Effector memory CD4-positive, alpha-beta T cell (primary cell): ENCODE results near the gene TGFB1.
A peak's percentile ranks its signal among the peaks of the same experiment; 100 is the strongest.
"Not testable (repeated sequence)": the region's sequence is repeated elsewhere in the genome, so short reads cannot be mapped to it uniquely, and the experiment has no call there.

Experiments used
- DNase-seq, 3 donors: peaks; one replicate each; pipeline ENCODE4 v3.0.0-alpha.2; 2020
- H3K27ac ChIP-seq: 2 replicates; pipeline ENCODE4 v1.7.0; 2013; ENCODE audit warnings: mild to moderate bottlenecking, low read length, moderate library complexity; ENCODE audit not compliant: insufficient read depth, poor library complexity, severe bottlenecking
- H3K27me3 ChIP-seq: replicated peaks from 2 replicates; pipeline ENCODE4 v1.7.0; 2013; ENCODE audit warnings: mild to moderate bottlenecking, low read length; ENCODE audit not compliant: insufficient read depth, control insufficient read depth, poor library complexity, severe bottlenecking
- H3K36me3 ChIP-seq: 2 replicates; pipeline ENCODE4 v1.7.0; 2013; ENCODE audit warnings: mild to moderate bottlenecking, low read length, moderate library complexity; ENCODE audit not compliant: control insufficient read depth, insufficient read depth
- H3K4me1 ChIP-seq: 2 replicates; pipeline ENCODE4 v1.7.0; 2013; ENCODE audit warnings: low read length, mild to moderate bottlenecking; ENCODE audit not compliant: control insufficient read depth, insufficient read depth, poor library complexity, severe bottlenecking
- H3K4me3 ChIP-seq: 2 replicates; pipeline ENCODE4 v1.7.0; 2013; ENCODE audit warnings: low read length, low read depth, mild to moderate bottlenecking; ENCODE audit not compliant: insufficient read depth, poor library complexity, severe bottlenecking
- H3K9me3 ChIP-seq: 2 replicates; pipeline ENCODE4 v1.7.0; 2013; ENCODE audit warnings: mild to moderate bottlenecking, low read length, moderate library complexity; ENCODE audit not compliant: control insufficient read depth

The TGFB1 gene

DNA sequence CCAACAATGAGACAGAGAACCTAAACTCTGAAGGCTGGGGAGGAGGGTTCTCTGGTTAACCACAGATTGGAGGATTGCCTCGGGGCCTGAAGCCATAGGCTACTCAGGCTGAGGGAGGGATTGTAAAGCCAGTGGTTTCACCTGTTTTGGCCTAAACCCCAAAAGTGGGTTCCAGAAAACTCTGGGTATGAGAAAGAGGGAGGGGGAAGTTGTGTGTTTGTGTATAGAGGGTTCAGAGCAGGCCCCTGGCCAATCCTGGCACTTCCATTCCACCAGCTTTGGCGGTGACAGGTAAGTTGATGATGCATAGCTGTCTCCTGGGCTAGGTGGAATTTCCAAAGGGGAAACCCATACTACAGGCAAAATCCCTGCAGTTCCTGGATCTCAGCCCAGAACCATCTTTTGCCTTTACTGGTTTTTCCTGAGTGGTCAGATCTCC is 57.3 kb downstream of the TGFB1 start:
- H3K4me1 ChIP-seq, result peaks cover 58% of the 10 kb centered on the region
- H3K4me3 ChIP-seq, result no peak overlapping the region
- peak overlapping the region; percentile 81 for H3K27ac ChIP-seq
- no peaks in the 10 kb centered on the region for H3K9me3 ChIP-seq
- peak in 1 of 3 donors; percentile 43 for DNase-seq
- no peaks in the 10 kb centered on the region for H3K27me3 ChIP-seq
- peaks cover 82% of the 10 kb centered on the region for H3K36me3 ChIP-seq

DNA sequence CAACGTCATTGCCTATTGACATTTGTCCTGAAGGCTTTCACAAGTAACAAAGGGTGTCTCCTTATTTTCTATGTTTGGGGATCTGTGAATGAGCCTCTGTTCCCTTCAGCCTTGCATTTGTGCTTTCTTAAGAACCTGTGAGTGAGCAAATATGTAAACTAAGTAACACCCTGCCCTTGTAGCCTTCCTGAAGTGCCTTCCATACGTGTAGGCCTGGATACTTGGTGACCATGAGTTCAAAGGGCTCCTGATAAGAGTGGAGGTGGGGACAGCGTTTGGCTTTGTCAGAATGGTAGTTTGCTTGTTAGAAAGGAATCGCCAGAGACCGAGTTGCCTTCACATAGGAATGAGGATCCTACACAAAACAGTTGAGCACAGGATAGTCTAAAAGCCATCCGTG is 58.2 kb downstream of the TGFB1 start:
- Histone ChIP-seq H3K27me3 (no peaks in the 10 kb centered on the region), H3K4me1 (peaks cover 49% of the 10 kb centered on the region), H3K27ac (no peak overlapping the region), H3K4me3 (no peak overlapping the region), H3K9me3 (no peaks in the 10 kb centered on the region), H3K36me3 (peaks cover 82% of the 10 kb centered on the region)
- no peak for DNase-seq

- Histone ChIP-seq H3K4me3 (no peak overlapping the region), H3K27me3 (no peaks in the 10 kb centered on the region), H3K27ac (no peak overlapping the region), H3K36me3 (peaks cover 82% of the 10 kb centered on the region), H3K4me1 (peaks cover 38% of the 10 kb centered on the region), H3K9me3 (no peaks in the 10 kb centered on the region)
- no peak for DNase-seq
These were observed 59.3 kb downstream of the TGFB1 start for GRCh38 chr19:41294393-41294792.

- H3K27ac ChIP-seq, H3K27me3 ChIP-seq, DNase-seq, H3K4me3 ChIP-seq, H3K4me1 ChIP-seq, H3K9me3 ChIP-seq: not testable (repeated sequence)
- peaks cover 72% of the 10 kb centered on the region for H3K36me3 ChIP-seq
These were observed 63.9 kb downstream of the TGFB1 start for GRCh38 chr19:41289814-41290213.

DNA sequence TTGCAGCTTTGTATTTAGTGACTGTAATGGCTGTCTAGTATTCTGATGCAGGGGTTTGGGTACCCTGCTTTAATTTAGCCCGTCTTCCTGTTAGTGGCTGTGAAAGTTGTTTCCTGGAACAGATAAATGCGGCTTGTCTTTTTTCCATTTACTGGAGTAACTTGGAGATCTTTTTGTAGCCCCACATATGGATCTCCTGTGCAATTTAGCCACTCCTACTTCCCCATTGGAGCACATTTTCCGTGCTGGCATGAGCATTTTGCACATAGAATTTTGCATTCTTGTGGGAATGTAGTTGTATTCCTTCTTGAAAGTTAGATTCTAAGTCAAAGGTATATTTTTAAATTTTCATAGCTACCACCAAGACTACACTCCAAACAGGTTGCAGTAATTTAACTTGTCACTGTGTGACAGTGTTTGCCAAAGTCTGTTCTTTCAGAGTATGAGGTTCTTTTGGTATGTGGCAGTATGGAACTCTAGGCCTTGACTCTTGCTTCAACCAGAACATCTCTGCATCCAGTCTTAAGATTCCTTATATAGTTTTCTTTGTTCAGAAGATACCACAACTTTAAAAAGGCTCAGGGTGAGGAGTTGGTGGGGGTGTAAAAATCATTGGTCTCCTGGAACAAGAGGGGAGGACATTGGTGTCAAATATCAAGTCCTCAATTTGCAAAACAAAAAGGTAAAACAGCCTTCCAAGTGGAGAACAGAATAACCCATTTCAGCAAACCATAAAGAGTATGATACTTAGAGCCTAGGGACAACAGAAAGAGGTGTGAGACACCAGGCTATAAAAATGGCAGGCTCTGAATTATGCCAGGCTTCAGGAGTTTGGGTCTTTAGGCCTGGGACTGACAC is 64.8 kb downstream of the TGFB1 start:
- DNase-seq, result no peak
- H3K27me3 ChIP-seq, result no peaks in the 10 kb centered on the region
- no peaks in the 10 kb centered on the region for H3K9me3 ChIP-seq
- peaks cover 69% of the 10 kb centered on the region for H3K36me3 ChIP-seq
- no peak overlapping the region for H3K4me3 ChIP-seq
- H3K27ac ChIP-seq, result no peak overlapping the region
- no peaks in the 10 kb centered on the region for H3K4me1 ChIP-seq
